CD14-positive monocyte (primary cell): ENCODE data around the gene RPS6KA2. TPM values are rescaled to one million over a fixed set of nuclear protein-coding genes. Genes with fewer than 3 reads are reported as not detected.

Experiments used
- DNase-seq, 3 donors: peaks; one replicate each; pipeline ENCODE4 v3.0.0-alpha.2; 2011 to 2022
- H2AFZ ChIP-seq: 2 replicates; pipeline ENCODE4 v1.6.0; 2012; ENCODE audit warnings: mild to moderate bottlenecking, low read depth, low read length, inconsistent platforms; ENCODE audit not compliant: insufficient read depth, poor library complexity, severe bottlenecking
- H3K27ac ChIP-seq, 2 donors: 1 replicate in 1 of 2; 2 replicates in 1 of 2; pipeline ENCODE4 v1.5.1; 2012 to 2013; ENCODE audit warnings: low read length in 2 of 2, control low read depth in 1 of 2, inconsistent platforms in 1 of 2, low read depth in 1 of 2, mild to moderate bottlenecking in 1 of 2
- H3K27me3 ChIP-seq, 2 donors: one replicate each; pipeline versions ENCODE4 v1.6.0 to v1.6.1; 2011 to 2013; ENCODE audit warnings: low read length in 2 of 2; ENCODE audit not compliant: control insufficient read depth in 2 of 2, insufficient read depth in 2 of 2
- H3K36me3 ChIP-seq, 2 donors: replicated peaks in 1 of 2; 1 replicate in 1 of 2; 2 replicates in 1 of 2; pipeline versions ENCODE4 v1.5.1 to v1.6.1; 2012 to 2013; ENCODE audit warnings: low read length in 2 of 2, control low read depth in 1 of 2, inconsistent platforms in 1 of 2, mild to moderate bottlenecking in 1 of 2; ENCODE audit not compliant: insufficient read depth in 2 of 2, control insufficient read depth in 1 of 2
- H3K4me1 ChIP-seq, 2 donors: 1 replicate in 1 of 2; 2 replicates in 1 of 2; pipeline versions ENCODE4 v1.5.1 to v1.6.1; 2012 to 2013; ENCODE audit warnings: low read length in 2 of 2, control low read depth in 1 of 2, inconsistent platforms in 1 of 2, mild to moderate bottlenecking in 1 of 2, moderate library complexity in 1 of 2; ENCODE audit not compliant: insufficient read depth in 2 of 2, control insufficient read depth in 1 of 2
- H3K4me2 ChIP-seq: replicated peaks from 2 replicates; pipeline ENCODE3; 2012; ENCODE audit warnings: low read length, moderate library complexity, mild to moderate bottlenecking; ENCODE audit not compliant: poor library complexity, severe bottlenecking; ENCODE audit errors: extremely low read depth
- H3K4me3 ChIP-seq, 3 experiments: fragments of 200-600 bp in 1 of 3; sonication (generic) in 1 of 3; replicated peaks in 1 of 3; 1 replicate in 2 of 3; 2 replicates in 1 of 3; pipeline ENCODE4 v1.5.1; 2011 to 2013; ENCODE audit warnings: low read length in 3 of 3, mild to moderate bottlenecking in 3 of 3, control low read depth in 2 of 3, low read depth in 2 of 3, inconsistent platforms in 1 of 3, moderate library complexity in 1 of 3
- H3K79me2 ChIP-seq: 2 replicates; pipeline ENCODE4 v1.6.0; 2012; ENCODE audit warnings: mild to moderate bottlenecking, control low read depth, inconsistent platforms, low read length, moderate library complexity; ENCODE audit not compliant: insufficient read depth
- H3K9ac ChIP-seq: 2 replicates; pipeline ENCODE4 v1.6.0; 2017; ENCODE audit warnings: low read length, mild to moderate bottlenecking; ENCODE audit not compliant: insufficient read depth, poor library complexity, severe bottlenecking
- H3K9me3 ChIP-seq, 2 donors: replicated peaks in 1 of 2; 1 replicate in 1 of 2; 2 replicates in 1 of 2; pipeline versions ENCODE4 v1.5.1 to v1.6.1; 2012 to 2013; ENCODE audit warnings: low read length in 2 of 2, control low read depth in 1 of 2; ENCODE audit not compliant: control insufficient read depth in 1 of 2, insufficient read depth in 1 of 2
- H4K20me1 ChIP-seq: 2 replicates; pipeline ENCODE4 v1.6.0; 2012; ENCODE audit warnings: mild to moderate bottlenecking, low read length, control low read depth, moderate library complexity; ENCODE audit not compliant: insufficient read depth
- H3K27ac Mint-ChIP-seq, 7 donors: one replicate each; pipeline ENCODE4 v1.8.0; 2020; ENCODE audit warnings: mild to moderate bottlenecking in 7 of 7, mixed read lengths in 7 of 7, moderate library complexity in 6 of 7, inconsistent platforms in 2 of 7
- H3K27me3 Mint-ChIP-seq, 3 donors: one replicate each; pipeline ENCODE4 v1.8.0; 2021 to 2022; ENCODE audit warnings: low read depth in 3 of 3, mild to moderate bottlenecking in 3 of 3, mixed read lengths in 3 of 3, moderate library complexity in 3 of 3, inconsistent platforms in 1 of 3
- H3K36me3 Mint-ChIP-seq, 2 donors: one replicate each; pipeline ENCODE4 v1.8.0; 2020; ENCODE audit warnings: mixed read lengths in 2 of 2, inconsistent platforms in 1 of 2, mild to moderate bottlenecking in 1 of 2
- H3K4me1 Mint-ChIP-seq: one replicate; pipeline ENCODE4 v1.8.0; 2020; ENCODE audit warnings: mild to moderate bottlenecking, mixed read lengths
- H3K4me3 Mint-ChIP-seq, 2 donors: one replicate each; pipeline ENCODE4 v1.8.0; 2020; ENCODE audit warnings: mild to moderate bottlenecking in 2 of 2, mixed read lengths in 2 of 2, moderate library complexity in 1 of 2
- H3K9me3 Mint-ChIP-seq, 7 donors: one replicate each; pipeline ENCODE4 v1.8.0; 2020 to 2022; ENCODE audit warnings: mixed read lengths in 7 of 7, mild to moderate bottlenecking in 6 of 7, moderate library complexity in 6 of 7, inconsistent platforms in 2 of 7
- WGBS: methylation state at CpG from one replicate; pipeline ENCODE4 v1.1.5; 2013; ENCODE audit warnings: missing lambda C conversion rate; ENCODE audit not compliant: insufficient coverage; 5-methylcytosine and 5-hydroxymethylcytosine counted together
- intact Hi-C, 2 donors: fragments of 100-400 bp; cut with micrococcal nuclease; formaldehyde crosslinking; loops; one replicate each; pipeline versions ENCODE4 v1.15.0 to v1.15.1; 2023
- polyA plus RNA-seq, 3 donors: library from polyadenylated mRNA; depleted of rRNA in 1 of 3; unstranded in 2 of 3; stranded (reverse) in 1 of 3; fragments of 300-500 nt in 2 of 3; fragments of >200 nt in 1 of 3; fragmentation: Illumina TruSeq in 2 of 3; gene quantifications; 1 replicate in 2 of 3; 2 replicates in 1 of 3; pipeline ENCODE4 v1.2.3, GENCODE V29; 2012 to 2021
- TF ChIP-seq, protein P1 (sequence below): fragments of 200-600 bp; IDR thresholded peaks from one replicate; pipeline ENCODE4 v1.8.0; 2022; ENCODE audit warnings: antibody characterized with exemption, mild to moderate bottlenecking

RPS6KA2 gene
- polyA plus RNA-seq, 3 donors = 1.4 to 3.1 (median 1.9) TPM

DNA sequence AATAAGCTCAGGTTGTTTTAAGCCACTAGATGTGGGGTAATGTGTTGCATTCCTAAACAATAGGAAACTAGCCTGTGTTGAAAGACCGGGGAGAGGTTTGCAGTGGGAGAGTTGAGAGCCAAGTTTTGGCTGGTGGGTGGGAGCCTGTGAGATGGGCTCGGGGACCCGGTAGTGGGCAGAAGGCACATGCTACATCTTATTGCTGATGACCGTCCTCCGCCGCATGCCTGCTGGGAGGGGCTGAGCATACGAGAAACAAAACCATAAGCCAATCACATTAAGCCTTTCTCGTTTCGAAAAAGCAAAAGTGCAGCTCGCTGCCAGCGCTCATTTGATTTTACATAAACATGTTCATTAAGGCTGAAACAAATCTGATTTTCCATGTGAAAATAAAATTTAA is 186.9 kb downstream of the RPS6KA2 start:
- H3K4me1 ChIP-seq = no peaks in the 10 kb centered on the region
- H3K9ac ChIP-seq = no peak overlapping the region
- no peak overlapping the region for H3K27ac ChIP-seq
- peak overlapping the region in 1 of 2 donors; percentile 63 for H3K4me3 Mint-ChIP-seq
- H3K4me2 ChIP-seq = no peak overlapping the region
- intact Hi-C loops = no loop called here
- no peaks in the 10 kb centered on the region for H3K36me3 ChIP-seq
- peaks cover 27 to 39% (median 38%) of the 10 kb centered on the region in 3 donors for H3K27me3 Mint-ChIP-seq
- DNase-seq = no peak
- H3K27ac Mint-ChIP-seq = peak overlapping the region in 1 of 7 donors; percentile 66
- no peaks in the 10 kb centered on the region for H3K9me3 ChIP-seq
- no peaks in the 10 kb centered on the region for H4K20me1 ChIP-seq
- no peak overlapping the region for H3K4me3 ChIP-seq
- H2AFZ ChIP-seq = no peak overlapping the region
- peaks cover 12 to 29% of the 10 kb centered on the region in 2 donors for H3K27me3 ChIP-seq
- peaks cover 26% of the 10 kb centered on the region for H3K4me1 Mint-ChIP-seq
- TF ChIP-seq, protein P1, sequence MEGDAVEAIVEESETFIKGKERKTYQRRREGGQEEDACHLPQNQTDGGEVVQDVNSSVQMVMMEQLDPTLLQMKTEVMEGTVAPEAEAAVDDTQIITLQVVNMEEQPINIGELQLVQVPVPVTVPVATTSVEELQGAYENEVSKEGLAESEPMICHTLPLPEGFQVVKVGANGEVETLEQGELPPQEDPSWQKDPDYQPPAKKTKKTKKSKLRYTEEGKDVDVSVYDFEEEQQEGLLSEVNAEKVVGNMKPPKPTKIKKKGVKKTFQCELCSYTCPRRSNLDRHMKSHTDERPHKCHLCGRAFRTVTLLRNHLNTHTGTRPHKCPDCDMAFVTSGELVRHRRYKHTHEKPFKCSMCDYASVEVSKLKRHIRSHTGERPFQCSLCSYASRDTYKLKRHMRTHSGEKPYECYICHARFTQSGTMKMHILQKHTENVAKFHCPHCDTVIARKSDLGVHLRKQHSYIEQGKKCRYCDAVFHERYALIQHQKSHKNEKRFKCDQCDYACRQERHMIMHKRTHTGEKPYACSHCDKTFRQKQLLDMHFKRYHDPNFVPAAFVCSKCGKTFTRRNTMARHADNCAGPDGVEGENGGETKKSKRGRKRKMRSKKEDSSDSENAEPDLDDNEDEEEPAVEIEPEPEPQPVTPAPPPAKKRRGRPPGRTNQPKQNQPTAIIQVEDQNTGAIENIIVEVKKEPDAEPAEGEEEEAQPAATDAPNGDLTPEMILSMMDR = no peak
- WGBS = 0% methylated on average over 1 of the region's 11 CpGs
- H3K79me2 ChIP-seq = no peaks in the 10 kb centered on the region
- peaks cover 0 to 4% (median 0%) of the 10 kb centered on the region in 7 donors for H3K9me3 Mint-ChIP-seq
- peaks cover 0 to 3% of the 10 kb centered on the region in 2 donors for H3K36me3 Mint-ChIP-seq

DNA sequence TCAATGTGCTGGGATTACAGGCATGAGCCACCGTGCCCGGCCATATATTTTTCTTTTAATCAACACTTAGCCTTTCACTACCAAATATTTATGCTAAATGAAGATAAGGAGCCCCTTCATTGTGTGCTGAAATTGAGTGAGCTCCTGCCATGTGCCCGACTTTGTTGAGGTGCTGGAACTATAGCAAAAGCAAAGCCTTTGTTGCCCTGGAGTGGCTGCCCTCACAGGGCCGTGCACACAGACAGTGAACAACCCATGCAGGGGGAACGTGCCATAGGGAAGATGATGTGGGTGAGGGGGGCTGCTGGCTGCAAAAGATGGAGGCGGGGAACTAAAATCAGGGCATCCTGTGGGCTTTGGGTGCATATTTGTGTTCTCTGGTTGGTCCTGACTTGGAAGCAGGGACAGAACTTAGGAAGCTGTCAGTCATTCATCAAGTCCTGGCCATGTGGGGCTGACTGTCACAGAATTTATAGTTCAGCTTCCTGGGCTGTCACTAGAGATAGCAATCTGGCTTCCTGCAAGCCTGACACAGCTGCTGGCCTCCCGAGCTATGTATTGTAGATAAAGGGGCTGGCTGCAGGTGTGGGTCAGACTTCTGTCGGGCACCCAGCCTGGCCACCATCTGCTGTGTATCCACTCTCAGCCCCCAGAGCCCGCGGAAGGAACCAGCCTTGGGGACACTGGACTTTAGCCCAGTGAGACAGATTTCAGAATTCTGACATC is 187.5 kb downstream of the RPS6KA2 start:
- intact Hi-C loops = no loop called here
- H3K4me1 ChIP-seq = no peaks in the 10 kb centered on the region
- H3K36me3 ChIP-seq = no peaks in the 10 kb centered on the region
- H3K9ac ChIP-seq = no peak overlapping the region
- peak overlapping the region in 1 of 2 donors; percentile 63 for H3K4me3 Mint-ChIP-seq
- no peaks in the 10 kb centered on the region for H3K9me3 ChIP-seq
- DNase-seq = no peak
- H3K4me3 ChIP-seq = no peak overlapping the region
- H2AFZ ChIP-seq = no peak overlapping the region
- peaks cover 27 to 41% (median 40%) of the 10 kb centered on the region in 3 donors for H3K27me3 Mint-ChIP-seq
- H3K4me1 Mint-ChIP-seq = peaks cover 26% of the 10 kb centered on the region
- TF ChIP-seq, protein P1 = no peak
- H3K79me2 ChIP-seq = no peaks in the 10 kb centered on the region
- 7% methylated on average over 7 of the region's 10 CpGs for WGBS
- peaks cover 0 to 4% (median 0%) of the 10 kb centered on the region in 7 donors for H3K9me3 Mint-ChIP-seq
- H3K27me3 ChIP-seq = peaks cover 12 to 29% of the 10 kb centered on the region in 2 donors
- no peak overlapping the region for H3K27ac ChIP-seq
- no peaks in the 10 kb centered on the region for H4K20me1 ChIP-seq
- peaks cover 0 to 3% of the 10 kb centered on the region in 2 donors for H3K36me3 Mint-ChIP-seq
- peak overlapping the region in 1 of 7 donors; percentile 66 for H3K27ac Mint-ChIP-seq
- H3K4me2 ChIP-seq = no peak overlapping the region
